Gastroesophageal sphincter (tissue), 3 donors: ENCODE measurements around the gene CYP4F12.

Experiments used
- EP300 ChIP-seq: sonication (generic); formaldehyde crosslinking; IDR thresholded peaks from one replicate; pipeline ENCODE4 v1.6.1; 2017; ENCODE audit warnings: antibody characterized with exemption, mild to moderate bottlenecking
- POLR2A ChIP-seq, 2 donors: fragments of 450-650 bp; IDR thresholded peaks; one replicate each; pipeline ENCODE4 v1.6.1; 2017; ENCODE audit warnings: antibody characterized with exemption in 2 of 2, mild to moderate bottlenecking in 2 of 2, moderate library complexity in 1 of 2
- POLR2AphosphoS5 ChIP-seq: sonication (generic); formaldehyde crosslinking; IDR thresholded peaks from one replicate; pipeline ENCODE4 v1.6.1; 2017; ENCODE audit warnings: antibody characterized with exemption
- TF ChIP-seq, protein P1 (sequence below), 4 experiments: fragments of 200-600 bp in 2 of 4; fragments of 450-650 bp in 2 of 4; sonication (generic) in 1 of 4; IDR thresholded peaks; one replicate each; pipeline ENCODE4 v1.5.1; 2017 to 2019; ENCODE audit warnings: antibody characterized with exemption in 4 of 4, mild to moderate bottlenecking in 2 of 4, moderate library complexity in 2 of 4

DNA sequence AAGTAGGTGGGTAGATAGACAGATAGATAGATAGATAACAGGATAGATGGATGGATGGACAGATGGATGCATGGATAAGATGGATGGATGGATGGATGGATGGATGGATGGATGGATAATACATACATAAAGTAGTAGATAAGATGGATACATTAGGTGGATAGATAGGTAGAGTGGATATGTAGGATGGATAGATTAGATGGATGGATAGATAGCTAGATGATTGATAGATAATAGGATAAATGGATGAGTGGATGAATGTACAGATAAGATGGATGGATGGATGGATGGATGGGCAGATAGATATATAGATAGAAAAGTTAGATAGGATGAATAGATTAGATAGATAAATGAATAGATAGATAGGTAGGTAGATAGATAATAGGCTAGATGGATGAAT is 30.1 kb upstream of the CYP4F12 start:
- TF ChIP-seq POLR2A (IDR thresholded peaks at IDR 0.05) (no peak), EP300 (no peak), POLR2AphosphoS5 (no peak)
- TF ChIP-seq, protein P1, sequence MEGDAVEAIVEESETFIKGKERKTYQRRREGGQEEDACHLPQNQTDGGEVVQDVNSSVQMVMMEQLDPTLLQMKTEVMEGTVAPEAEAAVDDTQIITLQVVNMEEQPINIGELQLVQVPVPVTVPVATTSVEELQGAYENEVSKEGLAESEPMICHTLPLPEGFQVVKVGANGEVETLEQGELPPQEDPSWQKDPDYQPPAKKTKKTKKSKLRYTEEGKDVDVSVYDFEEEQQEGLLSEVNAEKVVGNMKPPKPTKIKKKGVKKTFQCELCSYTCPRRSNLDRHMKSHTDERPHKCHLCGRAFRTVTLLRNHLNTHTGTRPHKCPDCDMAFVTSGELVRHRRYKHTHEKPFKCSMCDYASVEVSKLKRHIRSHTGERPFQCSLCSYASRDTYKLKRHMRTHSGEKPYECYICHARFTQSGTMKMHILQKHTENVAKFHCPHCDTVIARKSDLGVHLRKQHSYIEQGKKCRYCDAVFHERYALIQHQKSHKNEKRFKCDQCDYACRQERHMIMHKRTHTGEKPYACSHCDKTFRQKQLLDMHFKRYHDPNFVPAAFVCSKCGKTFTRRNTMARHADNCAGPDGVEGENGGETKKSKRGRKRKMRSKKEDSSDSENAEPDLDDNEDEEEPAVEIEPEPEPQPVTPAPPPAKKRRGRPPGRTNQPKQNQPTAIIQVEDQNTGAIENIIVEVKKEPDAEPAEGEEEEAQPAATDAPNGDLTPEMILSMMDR (IDR thresholded peaks at IDR 0.05), result no peak
